Endothelial cell of umbilical vein (primary cell): ENCODE measurements around the gene DAD1. TPM values are rescaled to one million over a fixed set of nuclear protein-coding genes. Genes with fewer than 3 reads are reported as not detected.

Experiments
- BruUV-seq: library from RNA; stranded (reverse); fragments of 400-500 nt; replicated peaks from 2 replicates; lab custom pipeline; 2021; lab: Mats Ljungman, UMichigan
- CTCF ChIA-PET: fragments of 300-600, 350-600 bp; sonication (Branson Sonifier 250); formaldehyde crosslinking; loops from one replicate; lab custom pipeline; 2021; ENCODE audit warnings: antibody characterized with exemption, inconsistent platforms; lab: Charles Lee
- POLR2A ChIA-PET: fragments of 300-600, 350-600 bp; sonication (Branson Sonifier 250); formaldehyde crosslinking; loops from one replicate; lab custom pipeline; 2021; ENCODE audit warnings: antibody characterized with exemption, inconsistent platforms; lab: Charles Lee
- DNase-seq: peaks from one replicate; pipeline ENCODE4 v3.0.0-alpha.2; 2011; ENCODE audit warnings: low read depth, low spot score
- FAIRE-seq: peaks from 2 replicates; lab custom pipeline; 2011; peaks lifted over from hg19 to GRCh38; lab: Jason Lieb, UNC
- H2AFZ ChIP-seq: 2 replicates; pipeline ENCODE4 v1.6.0; 2012; ENCODE audit warnings: low read depth, low read length, control low read depth, inconsistent platforms
- H3K27ac ChIP-seq: 2 replicates; pipeline ENCODE4 v1.5.1; 2011; ENCODE audit warnings: low read depth, mild to moderate bottlenecking, control low read depth, low read length, moderate library complexity; ENCODE audit not compliant: insufficient read depth
- H3K27me3 ChIP-seq, 2 experiments: 2 replicates each; pipeline versions ENCODE4 v1.6.0 to v1.6.1; 2011; ENCODE audit warnings: low read length in 2 of 2, mixed read lengths in 1 of 2; ENCODE audit not compliant: control insufficient read depth in 2 of 2, insufficient read depth in 2 of 2
- H3K36me3 ChIP-seq, 2 experiments: 2 replicates in 1 of 2; 3 replicates in 1 of 2; pipeline ENCODE4 v1.5.1; 2011; ENCODE audit warnings: low read length in 2 of 2, mild to moderate bottlenecking in 1 of 2, moderate library complexity in 1 of 2; ENCODE audit not compliant: control insufficient read depth in 2 of 2, insufficient read depth in 2 of 2; ENCODE audit errors: extremely low read depth in 1 of 2
- H3K4me1 ChIP-seq: 3 replicates; pipeline ENCODE4 v1.5.1; 2011; ENCODE audit warnings: mild to moderate bottlenecking, low read length; ENCODE audit not compliant: control insufficient read depth, insufficient read depth; ENCODE audit errors: extremely low read depth
- H3K4me2 ChIP-seq: 2 replicates; pipeline ENCODE4 v1.6.1; 2011; ENCODE audit warnings: low read length, control low read depth, mixed read lengths; ENCODE audit not compliant: insufficient read depth
- H3K4me3 ChIP-seq, 3 experiments: fragments of 200-600 bp in 1 of 3; sonication (generic), shearing (Covaris generic) in 1 of 3; replicated peaks in 1 of 3; 2 replicates each; pipeline ENCODE4 v1.5.1; 2011 to 2016; ENCODE audit warnings: control low read depth in 3 of 3, low read length in 3 of 3, mild to moderate bottlenecking in 2 of 3, inconsistent platforms in 1 of 3, low read depth in 1 of 3, moderate library complexity in 1 of 3; ENCODE audit not compliant: insufficient read depth in 1 of 3
- H3K79me2 ChIP-seq: 2 replicates; pipeline ENCODE4 v1.6.0; 2012; ENCODE audit warnings: low read length, inconsistent platforms; ENCODE audit not compliant: control insufficient read depth, insufficient read depth
- H3K9ac ChIP-seq: replicated peaks from 2 replicates; pipeline ENCODE3; 2011; ENCODE audit warnings: low read length, control low read depth; ENCODE audit not compliant: insufficient read depth; ENCODE audit errors: extremely low read depth
- H3K9me1 ChIP-seq: replicated peaks from 3 replicates; pipeline ENCODE4 v1.6.0; 2011; ENCODE audit warnings: mild to moderate bottlenecking, low read length; ENCODE audit not compliant: control insufficient read depth, insufficient read depth; ENCODE audit errors: extremely low read depth
- H3K9me3 ChIP-seq: replicated peaks from 2 replicates; pipeline ENCODE4 v1.5.1; 2012; ENCODE audit warnings: low read length, inconsistent platforms; ENCODE audit not compliant: control insufficient read depth, insufficient read depth
- H4K20me1 ChIP-seq: replicated peaks from 2 replicates; pipeline ENCODE3; 2011; ENCODE audit warnings: mild to moderate bottlenecking, low read length; ENCODE audit not compliant: control insufficient read depth, insufficient read depth; ENCODE audit errors: extremely low read depth
- CTCF ChIP-seq, 2 donors: IDR thresholded peaks; 1 replicate in 1 of 2; 2 replicates in 1 of 2; pipeline ENCODE4 v1.5.1; 2011; ENCODE audit warnings: low read length in 2 of 2, mild to moderate bottlenecking in 2 of 2, moderate library complexity in 2 of 2, control low read depth in 1 of 2, inconsistent platforms in 1 of 2, low read depth in 1 of 2; ENCODE audit not compliant: insufficient read depth in 1 of 2; ENCODE audit errors: extremely low read depth in 1 of 2
- EZH2 ChIP-seq: IDR thresholded peaks from 2 replicates; pipeline ENCODE4 v1.6.1; 2012; ENCODE audit warnings: borderline replicate concordance, low read depth, mild to moderate bottlenecking, moderate library complexity, low read length, inconsistent platforms; ENCODE audit not compliant: severe bottlenecking
- FOS ChIP-seq: IDR thresholded peaks from 2 replicates; pipeline ENCODE4 v1.6.1; 2011; ENCODE audit warnings: mild to moderate bottlenecking, low read length, moderate library complexity, borderline replicate concordance; ENCODE audit not compliant: insufficient read depth
- GATA2 ChIP-seq: IDR thresholded peaks from 2 replicates; pipeline ENCODE4 v1.7.0; 2011; ENCODE audit warnings: low read depth, mild to moderate bottlenecking, moderate library complexity, mixed read lengths, low read length; ENCODE audit not compliant: insufficient read length, insufficient read depth
- JUN ChIP-seq: IDR thresholded peaks from 2 replicates; pipeline ENCODE4 v1.6.1; 2011; ENCODE audit warnings: borderline replicate concordance, low read depth; ENCODE audit not compliant: insufficient read length, insufficient read depth
- MAX ChIP-seq: IDR thresholded peaks from 2 replicates; pipeline ENCODE4 v1.6.1; 2011; ENCODE audit not compliant: insufficient read depth, insufficient read length
- MYC ChIP-seq: IDR thresholded peaks from one replicate; pipeline ENCODE4 v1.6.1; 2011; ENCODE audit warnings: mild to moderate bottlenecking, low read depth, low read length
- POLR2A ChIP-seq: IDR thresholded peaks from 2 replicates; pipeline ENCODE4 v1.6.1; 2012; ENCODE audit warnings: low read depth, mild to moderate bottlenecking, control low read depth, low read length
- POLR2AphosphoS5 ChIP-seq: IDR thresholded peaks from 2 replicates; pipeline ENCODE4 v1.6.1; 2012; ENCODE audit warnings: low read depth, mild to moderate bottlenecking, control low read depth, low read length, moderate library complexity; ENCODE audit not compliant: insufficient read depth
- dilution Hi-C: fragments of 300-500 bp; cut with MboI; formaldehyde crosslinking; loops from one replicate; pipeline ENCODE4 v1.15.0; 2019; ENCODE audit warnings: low sequenced_read_pairs; ENCODE audit not compliant: extremely low pct_ligation_motif_present
- intact Hi-C: fragments of 100-400 bp; cut with micrococcal nuclease; formaldehyde crosslinking; loops from one replicate; pipeline ENCODE4 v1.10.0; 2022
- polyA plus RNA-seq, 4 experiments: library from polyadenylated mRNA; depleted of rRNA in 3 of 4; stranded (reverse) in 3 of 4; unstranded in 1 of 4; fragments of >200 nt; gene quantifications; 2 replicates each; pipeline versions ENCODE4 v1.2.1 to v1.2.3, GENCODE V29; 2011 to 2012; ENCODE audit warnings: missing spikeins in 1 of 4
- total RNA-seq: library from RNA; stranded (reverse); gene quantifications from 2 replicates; pipeline ENCODE4 v1.2.3, GENCODE V29; 2021

DAD1 gene
- total and polyA plus RNA-seq, 2 donors (not counting 3 experiments of a cell fraction or from before 2014, with no cell fraction given), result 299 to 1,227 TPM

- peaks cover 9% of the 10 kb centered on the region for H3K4me1 ChIP-seq
- no peak for FAIRE-seq
- H3K4me2 ChIP-seq, result no peak overlapping the region
- no peak overlapping the region for H3K9ac ChIP-seq
- peaks cover 3 to 9% of the 10 kb centered on the region in 2 experiments for H3K27me3 ChIP-seq
- H3K9me1 ChIP-seq, result no peaks in the 10 kb centered on the region
- TF ChIP-seq POLR2A (no peak), EZH2 (no peak)
- no peak overlapping the region for H3K27ac ChIP-seq
- dilution Hi-C loops (no loop called here), intact Hi-C loops (no loop called here)
- POLR2A ChIA-PET, result no interaction called here
- no peaks in the 10 kb centered on the region for H4K20me1 ChIP-seq
- no peak overlapping the region for H3K4me3 ChIP-seq
- no peaks in the 10 kb centered on the region for H3K36me3 ChIP-seq
- DNase-seq, result no peak
- H3K9me3 ChIP-seq, result no peaks in the 10 kb centered on the region
- no TSS peak for BruUV-seq
- CTCF ChIA-PET, result interaction anchor here (1.2 to 8.5 kb wide), 4 partner anchors 23 to 303 kb away, joined by 3 to 102 read pairs (median 4); no protein-coding TSS in a partner anchor
- H3K79me2 ChIP-seq, result no peaks in the 10 kb centered on the region
- H2AFZ ChIP-seq, result no peak overlapping the region
These were observed 5.2 kb upstream of the DAD1 start for GRCh38 chr14:22594156-22594716.

DNA sequence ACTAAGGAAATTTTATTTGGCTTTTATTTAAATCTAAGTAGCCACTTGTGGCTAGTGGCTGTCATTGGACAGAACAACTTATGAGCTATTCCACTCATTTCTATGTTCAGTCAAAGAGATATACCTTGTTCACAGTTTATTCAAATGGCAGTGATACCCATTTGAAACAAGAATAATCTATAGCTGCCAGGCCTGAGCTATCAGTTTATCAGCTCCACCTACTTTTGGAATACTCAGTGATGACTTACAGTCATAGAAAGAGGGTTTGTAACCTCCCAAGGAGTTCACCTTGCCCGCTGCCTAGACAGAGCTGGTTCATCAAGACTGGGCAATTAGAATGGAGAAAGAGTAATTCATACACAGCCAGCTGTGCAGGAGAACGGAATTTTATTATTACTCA is 4.6 kb upstream of the DAD1 start:
- BruUV-seq, result no TSS peak
- Histone ChIP-seq H3K4me3 (no peak overlapping the region), H3K4me2 (no peak overlapping the region), H4K20me1 (no peaks in the 10 kb centered on the region), H3K27ac (no peak overlapping the region), H3K36me3 (no peaks in the 10 kb centered on the region), H3K27me3 (peaks cover 3 to 9% of the 10 kb centered on the region in 2 experiments), H3K4me1 (peaks cover 5% of the 10 kb centered on the region), H3K9ac (no peak overlapping the region), H2AFZ (no peak overlapping the region), H3K9me1 (no peaks in the 10 kb centered on the region), H3K9me3 (no peaks in the 10 kb centered on the region), H3K79me2 (peaks cover 4% of the 10 kb centered on the region)
- CTCF ChIA-PET, result interaction anchor here (1.2 to 8.5 kb wide), 4 partner anchors 22 to 303 kb away, joined by 3 to 102 read pairs (median 4); no protein-coding TSS in a partner anchor
- no peak for DNase-seq
- FAIRE-seq, result no peak
- TF ChIP-seq MYC (no peak), FOS (no peak), EZH2 (no peak), POLR2A (no peak), MAX (no peak), GATA2 (no peak), CTCF (IDR thresholded peaks at IDR 0.05; ENCODE audit: extremely low read depth in 1 of 2, insufficient read depth in 1 of 2, low read depth in 1 of 2, low read length in 2 of 2) (no peak), JUN (no peak), POLR2AphosphoS5 (no peak)
- intact Hi-C loops, result no loop called here
- dilution Hi-C loops, result no loop called here
- POLR2A ChIA-PET, result no interaction called here
